ENCODE measurements around the gene MLLT3.
"Not testable (repeated sequence)": the region's sequence is repeated elsewhere in the genome, so short reads cannot be mapped to it uniquely, and the experiment has no call there.

The MLLT3 gene

GRCh38 chr9:20593537-20593936, 28.8 kb downstream of the MLLT3 start:
- no peak for DNase-seq

DNA sequence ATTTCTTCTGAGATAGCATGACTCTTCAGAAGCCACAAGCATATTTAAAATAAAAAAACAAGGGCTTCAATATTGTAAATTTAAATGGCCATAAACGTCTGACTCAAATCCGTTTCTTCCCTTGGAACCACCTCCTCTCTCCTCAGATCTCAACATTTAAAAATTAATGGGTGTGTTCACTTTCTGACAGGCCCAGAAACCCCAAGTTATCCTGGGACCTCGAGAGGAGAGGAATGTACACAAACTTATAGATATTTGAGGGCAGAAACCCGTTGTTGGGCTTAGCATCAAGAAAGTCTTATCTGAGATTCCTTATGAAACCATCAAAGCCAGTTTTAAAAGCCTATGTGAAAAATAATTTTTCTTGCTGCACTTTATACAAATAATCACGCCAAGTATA, 29.2 kb downstream of the MLLT3 start:
- DNase-seq = no peak

- DNase-seq = no peak
These were observed 29.6 kb downstream of the MLLT3 start for GRCh38 chr9:20592673-20593072.

- no peak for DNase-seq
These were observed 31.1 kb downstream of the MLLT3 start for GRCh38 chr9:20591223-20591622.

DNA sequence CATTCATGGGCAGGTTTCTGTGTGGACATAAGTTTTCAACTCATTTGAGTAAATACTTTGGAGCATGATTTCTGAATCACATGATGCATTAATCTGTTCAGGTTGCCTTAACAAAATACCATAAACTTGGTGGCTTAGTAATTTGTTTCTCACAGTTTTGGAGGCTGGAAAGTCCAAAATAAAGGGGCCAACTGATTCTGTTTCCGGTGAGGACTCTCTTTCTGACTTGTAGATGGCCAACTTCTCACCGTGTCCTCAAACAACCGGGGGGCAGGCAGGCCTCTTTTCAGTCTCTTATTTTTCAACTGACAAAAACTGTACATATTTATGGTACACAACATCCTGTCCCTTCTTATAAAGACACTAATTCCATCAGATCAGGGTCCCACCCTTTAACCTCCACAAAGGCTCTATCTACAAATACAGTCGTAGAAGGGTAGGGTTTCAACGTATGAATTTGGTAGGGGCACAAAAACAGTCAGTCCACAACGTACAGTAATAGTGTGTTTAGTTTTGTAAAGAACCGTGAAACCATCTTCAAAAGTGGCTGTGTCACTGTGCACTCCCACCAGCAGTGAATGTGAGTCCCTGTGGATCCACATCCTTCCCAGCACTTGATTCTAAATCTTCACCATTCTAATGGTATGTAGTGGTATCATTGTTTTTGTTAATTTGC, 37.2 kb downstream of the MLLT3 start:
- DNase-seq = no peak

DNA sequence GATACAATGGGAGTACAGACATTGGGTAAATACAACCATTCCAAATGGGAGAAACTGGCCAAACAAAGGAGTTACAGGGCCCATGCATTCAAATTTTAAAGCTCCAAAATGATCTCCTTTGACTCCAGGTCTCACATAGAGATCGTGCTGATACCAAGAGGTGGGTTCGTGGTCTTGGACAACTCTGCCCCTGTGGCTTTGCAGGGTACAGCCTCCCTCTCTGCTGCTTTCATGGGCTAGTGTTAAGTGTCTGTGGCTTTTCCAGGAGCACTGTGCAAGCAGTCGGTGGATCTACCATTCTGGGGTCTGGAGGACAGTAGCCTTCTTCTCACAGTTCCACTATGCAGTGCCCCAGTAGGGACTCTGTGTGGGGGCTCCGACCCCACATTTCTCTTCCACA, 39.2 kb downstream of the MLLT3 start:
- not testable (repeated sequence) for DNase-seq

- no peak for DNase-seq
These were observed 40.1 kb downstream of the MLLT3 start for GRCh38 chr9:20582150-20582549.

GRCh38 chr9:20580673-20581072, 41.6 kb downstream of the MLLT3 start:
- DNase-seq = no peak

- no peak for DNase-seq
These were observed 42.6 kb downstream of the MLLT3 start for GRCh38 chr9:20579524-20580314.

DNA sequence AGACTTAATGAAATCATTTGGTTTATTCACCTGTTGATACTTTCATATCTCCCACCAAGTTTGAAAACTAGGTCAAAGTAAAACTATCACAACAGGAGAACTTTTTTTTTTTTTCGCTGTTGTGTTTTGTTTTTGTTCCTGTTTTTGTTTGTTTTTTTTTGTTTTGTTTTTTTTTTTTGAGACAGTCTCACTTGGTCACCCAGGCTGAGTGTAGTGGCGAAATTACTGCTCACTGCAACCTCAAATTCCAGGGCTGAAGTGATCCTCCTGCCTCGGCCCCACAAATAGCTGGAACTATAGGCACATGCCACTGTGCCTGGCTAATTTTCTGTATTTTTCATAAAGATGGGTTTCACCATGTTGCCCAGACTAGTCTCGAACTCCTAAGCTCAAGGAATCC, 49.3 kb downstream of the MLLT3 start:
- no peak for DNase-seq

GRCh38 chr9:20570756-20571155, 51.5 kb downstream of the MLLT3 start:
- no peak for DNase-seq

GRCh38 chr9:20570087-20570486, 52.2 kb downstream of the MLLT3 start:
- no peak for DNase-seq

GRCh38 chr9:20569525-20569924, 52.8 kb downstream of the MLLT3 start:
- no peak for DNase-seq

DNA sequence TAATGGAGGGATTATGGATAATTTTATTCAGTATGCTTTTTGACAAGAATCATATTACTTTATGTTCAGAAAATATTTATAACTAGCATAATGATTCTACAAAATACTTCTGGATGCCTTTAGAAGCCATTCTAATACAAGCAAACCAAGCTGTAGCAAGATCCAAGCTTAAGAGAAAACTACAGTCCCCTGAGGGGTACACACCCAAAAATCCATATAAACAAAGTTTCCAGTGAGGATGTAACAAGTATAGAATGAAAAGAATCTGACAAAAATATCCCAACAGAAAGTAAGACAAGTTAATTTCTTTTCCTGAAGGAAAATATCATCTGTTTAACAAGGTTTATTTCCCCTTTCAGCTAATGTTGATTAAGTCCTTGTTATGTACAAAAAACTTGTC, 53.9 kb downstream of the MLLT3 start:
- DNase-seq = no peak

GRCh38 chr9:20566401-20566800, 55.9 kb downstream of the MLLT3 start:
- no peak for DNase-seq

GRCh38 chr9:20564650-20565049, 57.6 kb downstream of the MLLT3 start:
- no peak for DNase-seq

- DNase-seq = no peak
These were observed 58.4 kb downstream of the MLLT3 start for GRCh38 chr9:20563917-20564316.

- no peak for DNase-seq
These were observed 60.2 kb downstream of the MLLT3 start for GRCh38 chr9:20562051-20562450.

GRCh38 chr9:20561531-20561930, 60.8 kb downstream of the MLLT3 start:
- DNase-seq = no peak

DNA sequence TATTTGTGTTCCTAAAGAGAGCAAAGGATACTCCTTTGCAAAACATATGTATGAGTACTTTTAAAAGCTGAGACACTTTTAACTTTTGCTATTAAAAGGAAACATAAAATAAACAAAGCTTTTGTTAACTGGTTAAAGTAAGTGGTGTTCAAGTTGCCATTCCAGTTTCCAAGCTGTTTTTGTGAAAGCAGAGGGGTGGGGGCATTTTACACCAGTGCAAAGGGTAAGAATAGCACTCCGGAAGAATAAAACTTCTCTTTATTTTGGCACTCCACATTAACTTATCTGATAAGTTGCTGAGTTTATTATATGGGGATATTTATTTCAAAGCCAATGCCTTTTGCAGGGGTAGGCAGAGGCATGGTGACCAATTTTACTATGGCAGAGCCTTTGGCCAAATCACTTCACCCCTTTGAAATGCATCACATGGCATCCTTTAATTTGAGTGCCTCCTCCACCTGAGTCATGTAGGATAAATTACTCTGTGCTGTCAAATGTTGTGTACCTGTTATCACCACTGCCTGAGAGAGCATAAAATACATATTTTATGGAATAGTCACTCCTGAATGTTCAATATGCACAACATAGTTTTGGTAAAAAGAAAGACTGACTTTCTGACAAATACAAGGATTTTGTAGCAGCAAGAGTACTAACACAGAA, 62.9 kb downstream of the MLLT3 start:
- no peak for DNase-seq

- no peak for DNase-seq
These were observed 63.7 kb downstream of the MLLT3 start for GRCh38 chr9:20558566-20559016.

GRCh38 chr9:20557890-20558565, 64.3 kb downstream of the MLLT3 start:
- no peak for DNase-seq

- no peak for DNase-seq
These were observed 65.0 kb downstream of the MLLT3 start for GRCh38 chr9:20557285-20557684.

All from KG1 (cell line).